GM19328 (cell line): ENCODE results near the gene IGFALS.
"Not testable (repeated sequence)": the region's sequence is repeated elsewhere in the genome, so short reads cannot be mapped to it uniquely, and the experiment has no call there.

Experiments used
- ATAC-seq: cut with Tn5 transposase; IDR thresholded peaks from one replicate; pipeline ENCODE4 v1.9.1; 2021; ENCODE audit warnings: mild to moderate bottlenecking, moderate library complexity; ENCODE audit not compliant: unreplicated experiment

Gene IGFALS

DNA sequence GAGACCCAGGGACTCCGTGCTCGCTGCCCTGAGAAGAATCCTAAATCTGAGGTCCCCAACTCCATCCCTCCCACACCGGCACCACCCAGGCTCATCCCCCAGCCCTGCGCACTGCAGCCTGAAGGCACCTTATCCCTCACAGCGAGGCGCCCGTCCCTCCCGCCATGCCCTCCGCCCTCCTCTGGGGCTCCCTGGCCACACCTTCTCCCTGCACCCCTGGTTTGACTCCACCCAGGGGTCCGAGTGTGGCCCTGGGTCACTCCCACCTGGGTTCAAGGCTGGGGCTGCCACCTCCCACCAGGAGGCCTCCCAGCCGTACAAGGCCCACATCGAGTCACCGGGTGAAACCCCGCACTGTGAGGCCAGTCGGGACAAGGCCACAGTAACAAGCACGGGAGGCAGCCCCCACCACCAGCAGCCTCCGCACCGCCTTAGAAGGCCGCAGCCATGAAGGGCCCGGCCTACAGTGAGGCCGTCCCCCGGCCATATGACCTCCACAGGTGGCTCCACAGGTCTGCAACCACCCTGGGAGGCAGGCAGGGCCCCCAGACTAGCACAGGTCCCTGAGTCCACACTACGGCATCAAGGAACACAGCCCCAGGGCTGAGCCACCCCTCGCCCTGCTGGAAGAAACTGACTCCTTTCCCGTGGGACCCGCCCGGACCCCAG lies 24.8 kb upstream of the IGFALS start:
- no peak for ATAC-seq

DNA sequence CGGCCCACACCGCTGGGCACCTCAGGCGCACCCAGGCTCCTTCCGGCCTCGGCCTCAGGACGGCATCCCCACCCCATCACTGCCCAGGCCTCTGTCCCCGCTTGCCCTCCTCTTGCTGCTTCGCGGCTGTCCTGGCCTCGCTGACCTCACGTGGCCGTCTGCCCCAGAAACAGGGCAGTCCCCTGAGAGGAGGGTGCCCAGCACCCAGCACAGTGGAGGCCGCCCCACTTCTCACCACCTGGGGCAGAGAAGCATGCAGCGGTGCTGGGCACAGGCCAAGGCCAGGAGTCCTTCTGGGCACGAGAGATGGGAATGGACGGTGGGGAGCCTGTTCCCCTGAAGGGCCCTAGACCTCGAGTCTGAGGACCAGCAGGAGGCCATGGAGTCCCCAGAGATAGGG lies 24.2 kb upstream of the IGFALS start:
- ATAC-seq = no peak

DNA sequence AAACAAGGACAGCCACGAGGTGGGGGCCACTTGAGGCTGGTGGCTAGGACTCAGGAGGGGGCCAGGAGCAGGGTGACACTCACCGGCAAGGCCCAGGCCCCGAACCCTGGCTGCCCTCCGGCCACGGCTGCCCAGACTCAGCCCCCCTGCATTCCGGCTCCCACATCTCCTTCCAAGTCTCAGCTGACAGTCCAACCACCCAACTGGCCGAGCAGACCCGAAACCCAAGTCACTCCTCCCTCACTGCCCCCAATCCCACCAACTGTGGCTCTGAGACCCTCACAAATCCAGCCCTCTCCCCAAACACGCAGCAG lies 23.7 kb upstream of the IGFALS start:
- ATAC-seq = no peak

DNA sequence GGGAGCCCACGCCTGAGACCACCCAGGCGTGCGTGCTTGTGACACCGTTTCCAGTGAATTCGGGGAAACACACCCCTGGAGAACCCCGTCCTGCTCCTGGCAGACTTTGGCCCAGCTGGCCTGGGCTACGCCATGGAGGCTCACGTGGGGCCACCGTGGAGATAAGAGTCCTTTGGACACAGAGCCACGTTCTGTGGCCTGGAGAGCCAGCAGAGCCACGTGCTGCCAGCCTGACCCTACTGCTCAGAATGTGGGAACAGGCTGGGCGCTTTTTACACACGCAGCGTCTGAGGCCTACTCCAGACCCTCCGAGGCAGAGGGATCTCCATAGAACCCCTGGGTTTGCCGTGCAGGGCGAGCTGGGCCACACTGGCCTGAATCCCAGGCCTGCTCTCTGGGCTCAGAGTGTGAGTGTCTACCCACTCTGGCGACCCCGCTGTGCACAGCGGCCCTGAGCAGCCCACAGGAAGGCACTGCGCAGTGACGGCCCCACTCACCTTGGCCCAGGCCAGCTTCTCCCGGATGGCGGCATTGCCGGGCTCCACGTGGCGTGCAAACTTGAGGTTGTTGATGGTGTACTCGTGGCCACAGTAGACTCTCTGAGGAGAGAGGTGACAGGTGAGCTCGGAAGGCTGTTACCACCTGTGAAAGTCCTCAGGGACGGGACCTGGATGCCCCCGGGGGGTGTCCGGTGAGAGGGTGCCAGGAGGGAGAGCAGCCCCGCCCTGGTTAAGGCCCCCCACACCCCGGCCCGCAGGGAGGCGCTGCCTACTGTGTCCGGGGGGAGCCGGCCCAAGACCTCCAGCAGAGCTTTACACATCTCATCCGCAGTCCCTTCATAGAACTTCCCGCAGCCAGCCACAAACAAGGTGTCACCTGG lies 23.1 kb upstream of the IGFALS start:
- no peak for ATAC-seq

DNA sequence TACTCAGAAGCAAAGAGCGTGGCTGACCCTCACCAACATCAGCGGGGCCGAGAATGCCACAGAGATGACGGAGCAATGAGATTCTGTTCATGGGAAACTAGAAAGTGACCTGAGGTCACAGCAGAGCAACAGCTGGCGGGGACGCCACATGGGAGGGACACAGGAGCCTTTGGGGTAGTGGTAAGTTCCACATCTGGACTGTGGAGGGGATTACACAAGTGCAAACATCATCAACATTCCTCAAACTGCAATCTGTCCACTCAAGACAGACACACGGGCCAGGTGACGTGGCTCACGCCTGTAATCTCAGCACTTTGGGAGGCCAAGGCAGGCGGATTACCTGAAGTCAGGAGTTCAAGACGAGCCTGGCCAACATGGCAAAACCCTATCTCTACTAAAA lies 22.0 kb upstream of the IGFALS start:
- no peak for ATAC-seq

DNA sequence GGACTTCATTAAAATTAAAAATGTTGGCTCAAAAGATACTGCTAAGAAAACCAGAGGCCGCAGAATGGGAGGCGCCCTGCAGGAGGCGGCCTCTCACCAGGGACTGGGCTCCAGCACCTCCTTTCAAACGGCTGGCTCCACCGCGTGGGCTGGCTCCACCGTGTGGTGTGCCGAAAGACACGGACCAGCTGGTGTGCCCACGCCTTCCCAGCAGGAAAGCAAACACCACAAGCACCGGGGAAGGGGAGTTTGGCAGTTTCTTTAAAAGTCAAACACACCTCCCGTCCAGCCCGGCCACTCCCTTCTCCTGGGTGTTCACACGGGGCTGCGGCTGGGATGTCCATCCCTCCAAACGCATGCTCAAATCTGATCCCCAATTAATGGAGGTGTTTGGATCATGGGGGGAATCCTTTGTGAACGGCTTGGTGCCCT lies 19.2 kb upstream of the IGFALS start:
- ATAC-seq = no peak

DNA sequence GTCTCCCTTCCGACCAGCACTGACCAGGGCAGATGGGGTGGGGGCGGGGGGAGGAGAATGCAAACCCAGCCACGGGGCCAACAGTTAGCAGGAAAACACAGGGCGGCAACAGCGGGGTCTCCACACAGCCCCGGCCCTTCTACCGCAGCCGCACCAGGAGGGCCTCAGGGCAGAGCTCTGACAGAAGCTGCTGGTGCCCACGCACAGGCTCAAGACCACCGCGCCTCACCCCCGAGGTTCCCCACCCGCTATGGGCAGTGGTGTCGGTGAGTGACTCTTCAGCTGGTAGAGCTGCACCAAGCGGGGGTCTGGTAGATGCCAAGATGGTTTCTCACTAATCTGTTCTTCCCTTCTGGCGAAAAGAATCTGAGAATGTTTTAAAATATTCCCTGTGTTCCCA lies 17.0 kb upstream of the IGFALS start:
- no peak for ATAC-seq

DNA sequence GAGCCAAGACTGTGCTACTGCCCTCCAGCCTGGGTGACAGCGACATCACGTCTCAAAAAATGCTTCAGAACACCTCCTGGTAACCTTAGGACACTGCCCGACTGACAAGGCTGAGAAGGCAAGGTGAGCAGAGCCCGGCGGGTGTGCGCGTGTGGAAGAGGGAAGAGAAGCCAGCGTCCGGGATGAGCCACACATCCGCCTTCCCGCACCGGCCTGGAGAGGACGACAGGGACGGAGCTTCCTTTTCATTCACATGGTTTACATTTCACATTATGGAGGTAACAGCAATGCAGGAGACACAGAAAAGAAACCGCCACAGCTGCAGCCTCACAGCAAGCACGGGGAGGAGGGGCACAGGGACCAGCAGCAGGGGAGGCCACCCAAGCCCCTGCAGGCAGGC lies 16.6 kb upstream of the IGFALS start:
- no peak for ATAC-seq

DNA sequence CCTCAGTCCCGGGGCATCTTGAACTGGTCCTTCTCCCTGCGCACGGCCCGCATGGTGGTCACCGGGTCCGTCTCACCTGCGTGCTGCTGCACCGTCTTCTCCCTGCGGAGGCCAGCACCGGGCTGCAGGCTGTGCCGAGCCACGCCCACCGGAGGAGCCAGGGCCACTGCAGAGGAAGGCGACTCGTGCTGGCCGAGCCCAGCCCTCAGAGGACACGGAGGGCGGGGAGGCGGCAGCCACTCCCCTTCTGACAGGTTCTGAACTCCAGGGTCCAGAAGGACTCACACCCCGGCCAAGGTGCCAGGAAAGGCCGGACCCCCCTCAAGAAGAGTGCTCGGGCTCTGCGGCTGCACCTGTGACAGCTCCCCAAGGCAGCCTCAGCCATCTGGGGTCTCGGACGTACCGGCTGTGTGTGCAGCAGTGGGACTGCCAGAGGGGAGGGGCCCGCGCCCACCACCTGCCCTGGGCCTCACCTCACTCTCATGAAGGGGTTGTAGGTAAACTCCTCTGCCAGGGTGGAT lies 15.8 kb upstream of the IGFALS start:
- ATAC-seq = no peak

DNA sequence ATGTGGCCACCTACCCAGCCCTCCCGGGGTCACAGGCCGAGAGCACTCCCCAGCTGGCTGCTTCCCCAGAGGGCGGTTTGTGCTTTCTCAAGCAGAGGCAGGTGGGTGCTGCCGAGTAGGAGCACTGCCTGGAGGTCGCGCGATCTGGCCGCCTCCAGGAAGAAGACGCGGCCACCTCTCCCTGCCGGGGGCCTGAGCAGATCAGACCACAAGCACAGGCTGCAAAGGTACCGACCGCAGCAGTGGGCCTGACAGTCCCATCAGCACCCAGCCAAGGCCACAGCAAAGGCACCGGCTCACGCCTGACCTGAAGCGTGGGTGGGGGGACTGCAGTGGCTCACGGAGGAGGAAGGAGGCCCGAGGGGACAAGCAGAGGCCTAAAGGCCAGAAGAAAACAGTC lies 15.2 kb upstream of the IGFALS start:
- no peak for ATAC-seq

DNA sequence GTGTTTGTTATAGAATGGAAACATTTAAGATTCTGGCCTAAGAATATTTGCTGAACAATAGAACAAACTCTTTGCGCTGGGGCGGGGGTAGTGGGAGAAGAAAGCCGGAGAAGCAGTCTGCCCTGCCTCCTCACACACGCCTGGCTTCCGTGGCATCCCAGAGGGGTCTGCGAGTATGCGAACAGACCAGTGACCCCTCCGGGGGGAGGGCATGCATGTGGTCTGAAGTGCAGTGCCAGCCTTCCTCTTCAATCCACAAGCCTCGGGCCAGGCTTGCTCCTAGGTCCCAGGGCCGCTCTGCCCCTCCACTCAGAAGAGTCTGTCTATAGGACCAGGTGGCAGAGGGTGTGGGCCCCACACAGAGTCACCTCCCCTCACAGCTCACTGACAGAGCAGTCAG lies 14.1 kb upstream of the IGFALS start:
- ATAC-seq = no peak

DNA sequence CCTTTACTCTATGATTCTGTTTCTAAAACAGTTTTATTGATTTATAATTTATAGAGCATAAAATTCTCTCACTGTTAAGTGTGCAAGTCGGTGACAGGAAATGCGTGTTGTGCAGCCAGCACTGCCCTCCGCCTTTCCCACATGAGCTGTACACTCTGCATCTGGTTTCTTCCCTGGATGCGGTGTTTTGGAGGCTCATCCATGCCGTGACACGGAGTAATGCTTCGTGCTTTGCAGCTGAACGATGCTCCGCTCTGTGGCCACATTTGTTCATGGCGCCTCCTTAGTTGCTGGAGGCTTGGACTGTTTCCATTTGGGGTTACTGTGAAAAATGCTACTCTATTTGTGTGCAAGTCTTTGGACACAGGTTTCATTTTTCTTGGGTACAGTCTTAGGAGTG lies 7.2 kb upstream of the IGFALS start:
- no peak for ATAC-seq

DNA sequence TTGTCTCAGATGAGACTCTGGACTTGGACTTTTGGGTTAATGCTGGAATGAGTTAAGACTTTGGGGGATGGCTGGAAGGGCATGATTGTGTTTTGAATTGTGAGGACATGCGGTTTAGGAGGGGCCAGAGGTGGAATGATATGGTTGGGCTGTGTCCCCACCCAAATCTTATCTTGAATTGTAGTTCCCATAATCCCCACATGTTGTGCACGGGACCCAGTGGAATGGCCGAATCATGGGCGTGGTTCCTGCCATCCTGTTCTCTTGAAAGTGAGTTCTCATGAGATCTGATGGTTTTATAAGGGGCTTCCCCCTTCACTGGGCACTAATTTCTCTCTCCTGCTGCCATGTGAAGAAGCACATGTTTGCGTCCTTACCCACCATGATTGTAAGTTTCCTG lies 5.8 kb upstream of the IGFALS start:
- not testable (repeated sequence) for ATAC-seq

DNA sequence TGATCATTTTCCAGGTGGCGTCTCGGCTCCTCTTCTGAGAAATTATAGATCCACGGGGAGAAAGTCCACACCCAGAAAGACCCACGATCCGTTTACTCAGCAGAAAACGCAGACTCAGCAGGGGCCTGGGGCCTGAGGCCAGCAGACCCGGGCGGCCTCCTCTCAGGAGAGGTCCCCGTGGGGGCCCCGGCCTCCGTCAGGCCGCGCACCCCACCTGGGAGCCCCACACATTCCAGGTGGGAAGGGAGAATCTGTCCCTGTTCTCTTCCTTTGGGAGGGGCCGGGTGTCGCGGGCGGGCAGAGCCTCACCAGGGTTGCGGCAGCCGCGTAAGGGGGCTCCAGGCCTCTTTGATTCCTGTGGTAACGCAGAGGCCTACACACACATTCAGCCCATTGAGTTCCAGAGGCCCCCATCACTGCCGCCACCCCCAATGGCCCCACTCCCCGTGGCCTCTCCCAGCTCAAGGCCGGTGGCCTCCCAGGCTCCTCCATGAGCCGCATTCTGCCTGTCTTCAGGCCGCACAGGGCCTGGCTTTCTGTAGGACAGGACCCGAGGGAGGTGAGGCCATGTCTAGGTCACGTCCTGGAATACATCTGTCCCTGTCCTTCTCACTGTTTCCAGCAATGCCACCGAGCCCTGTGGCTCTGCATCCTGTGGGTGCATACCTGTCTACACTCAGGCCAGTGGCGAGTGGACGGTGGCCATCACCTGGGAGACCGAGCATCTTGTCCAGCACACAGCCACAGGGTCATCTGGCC lies 1.6 kb upstream of the IGFALS start:
- no peak for ATAC-seq

DNA sequence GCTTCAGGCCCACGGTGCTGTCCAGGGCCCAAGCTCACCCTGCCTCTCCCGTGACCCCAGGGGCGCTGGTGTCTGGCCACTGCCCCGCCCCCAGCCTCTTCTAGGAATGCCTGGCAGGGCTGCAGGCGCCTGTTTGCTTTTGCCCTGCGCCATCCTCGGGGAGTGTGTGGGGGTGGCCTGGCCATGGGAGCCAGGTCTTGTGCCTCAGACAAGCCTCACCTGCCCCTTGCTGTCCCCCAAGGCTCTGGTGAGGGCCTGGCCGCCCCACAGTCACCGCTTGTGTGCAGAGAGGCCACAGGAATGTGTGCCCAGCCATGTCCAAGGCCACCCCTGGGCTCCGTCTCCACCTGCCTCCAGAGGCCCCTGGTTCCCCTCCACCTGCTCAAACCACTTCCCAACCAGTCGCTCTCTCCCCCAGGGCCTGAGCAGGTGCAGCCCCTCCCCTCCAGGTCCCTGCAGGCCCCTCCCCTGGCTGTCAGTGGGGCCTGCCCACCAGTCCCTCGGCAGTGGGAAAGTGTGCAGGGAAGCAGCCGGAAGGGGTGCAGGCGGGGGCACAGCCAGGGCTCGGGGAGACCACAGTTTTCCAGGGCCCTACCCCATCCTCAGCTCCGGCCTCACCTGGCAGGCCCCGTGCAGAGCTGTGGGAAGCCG lies 841 bp upstream of the IGFALS start:
- no peak for ATAC-seq

DNA sequence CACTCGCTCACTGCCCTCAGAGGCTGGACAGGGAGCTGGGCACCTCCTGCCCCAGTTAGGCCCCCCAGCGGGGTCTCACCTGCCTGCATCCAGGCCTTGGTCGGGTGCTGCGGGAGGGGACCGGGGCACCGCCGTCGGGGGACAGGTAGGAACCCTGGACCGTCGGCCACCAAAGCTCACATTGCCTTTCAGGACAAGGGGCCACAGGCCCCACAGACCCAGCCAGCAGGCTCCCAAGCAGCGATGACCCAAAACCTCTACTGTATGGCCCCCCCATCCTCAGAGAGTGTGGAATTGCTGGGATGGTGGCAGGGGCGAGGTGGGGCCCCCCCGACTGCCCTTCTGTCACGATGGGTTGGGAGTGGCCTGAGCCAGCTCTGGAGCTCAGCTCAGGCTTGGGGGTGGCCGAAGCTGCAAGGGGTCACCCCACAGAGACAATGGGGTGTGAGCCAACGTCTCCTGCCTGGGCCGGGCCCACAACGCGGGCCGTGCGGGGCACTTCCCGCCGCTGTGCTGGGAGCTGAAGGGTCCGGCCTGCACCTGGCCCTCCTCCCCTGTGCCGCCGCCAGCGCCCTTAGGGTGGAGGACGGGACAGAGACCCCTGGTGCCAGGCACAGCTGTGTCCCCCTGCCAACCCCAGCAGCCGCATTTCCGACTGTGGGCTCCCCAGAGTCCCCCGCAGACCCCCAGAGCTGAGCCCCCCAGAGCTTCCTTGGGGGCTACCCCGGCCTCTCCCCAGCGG lies 498 bp downstream of the IGFALS start:
- ATAC-seq = no peak

DNA sequence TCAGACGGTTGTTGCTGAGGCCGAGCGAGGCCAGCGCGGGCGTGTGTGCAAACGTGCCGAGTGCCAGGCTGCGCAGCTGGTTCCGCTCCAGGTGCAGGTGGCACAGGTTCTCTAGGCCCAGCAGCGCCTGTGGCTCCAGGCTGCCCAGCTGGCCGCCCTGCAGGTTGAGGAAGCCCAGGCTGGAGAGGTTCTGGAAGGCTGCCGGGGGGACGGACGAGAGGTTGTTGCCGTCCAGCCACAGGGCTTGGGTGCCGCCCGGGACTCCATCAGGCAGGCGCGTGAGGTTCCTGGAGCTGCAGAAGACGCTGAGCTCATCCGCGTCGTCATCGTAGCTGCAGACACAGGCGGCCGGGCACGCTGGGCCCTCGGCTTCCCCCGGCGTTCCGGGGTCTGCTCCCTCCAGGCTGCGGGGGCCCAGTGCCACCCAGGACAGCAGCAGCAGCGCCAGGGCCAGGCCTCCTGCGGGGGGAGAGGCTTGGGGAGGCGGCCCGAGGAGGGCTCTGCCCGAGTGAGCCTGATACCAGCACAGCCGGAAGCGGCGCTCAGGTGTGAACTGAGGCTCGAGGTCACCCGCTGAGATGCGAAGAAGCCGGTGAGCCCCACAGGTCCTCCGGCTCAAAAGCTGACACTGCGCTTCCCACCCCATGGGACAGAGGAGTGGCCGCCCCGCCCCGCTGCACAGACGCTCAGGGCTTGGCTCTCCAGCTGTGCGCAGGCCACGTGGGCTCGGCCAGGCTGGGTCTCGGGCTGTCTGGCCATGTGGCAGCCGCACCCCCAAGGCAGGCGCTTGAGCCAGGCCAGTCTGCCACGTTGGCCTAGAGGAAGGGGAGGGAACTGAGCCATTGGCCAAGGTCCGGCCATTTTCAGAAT lies 1.3 kb downstream of the IGFALS start:
- no peak for ATAC-seq

DNA sequence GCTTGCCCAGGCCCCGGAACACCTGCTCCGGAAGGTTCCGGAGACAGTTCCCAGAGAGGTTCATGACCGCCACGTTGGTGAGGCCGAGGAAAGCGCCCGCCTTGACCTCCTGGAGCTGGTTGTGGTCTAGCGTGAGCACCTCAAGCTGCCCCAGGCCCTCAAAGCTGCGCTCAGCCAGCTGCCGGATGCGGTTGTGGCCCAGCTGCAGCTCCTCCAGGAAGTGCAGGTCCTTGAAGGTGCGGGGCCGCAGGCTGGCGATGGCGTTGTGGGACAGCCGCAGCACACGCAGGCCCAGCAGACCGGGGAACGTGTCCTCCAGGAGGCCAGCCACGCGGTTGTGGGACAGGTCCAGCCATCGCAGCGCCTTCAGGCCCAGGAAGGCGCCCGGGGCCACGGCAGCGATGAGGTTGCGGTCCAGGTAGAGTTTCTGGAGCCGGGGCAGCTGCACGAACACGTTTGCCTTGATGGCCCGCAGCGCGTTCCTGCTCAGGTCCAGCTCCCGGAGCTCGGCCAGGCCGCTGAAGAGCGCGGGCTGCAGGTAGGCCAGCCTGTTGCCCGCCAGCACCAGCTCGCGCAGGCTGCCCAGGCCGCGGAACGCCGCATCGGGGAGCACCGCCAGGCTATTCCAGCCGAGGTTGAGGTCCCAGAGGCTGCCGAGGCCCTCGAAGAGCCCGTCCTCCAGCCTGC lies 2.1 kb downstream of the IGFALS start:
- ATAC-seq = no peak
